ENCODE measurements around the gene PLPP2.

PLPP2 gene

GRCh38 chr19:315811-316210 lies 24.6 kb upstream of the PLPP2 start:
- DNase-seq (ENCODE audit: low read depth) = no peak

- no peak for DNase-seq (ENCODE audit: low read depth)
Observed at GRCh38 chr19:313988-314815, 23.0 kb upstream of the PLPP2 start.

- no peak for DNase-seq (ENCODE audit: low read depth)
Observed at GRCh38 chr19:313169-313987, 22.2 kb upstream of the PLPP2 start.

GRCh38 chr19:311813-312261 lies 20.6 kb upstream of the PLPP2 start:
- DNase-seq (ENCODE audit: low read depth) = no peak

- DNase-seq (ENCODE audit: low read depth) = no peak
Observed at GRCh38 chr19:310781-311496, 19.7 kb upstream of the PLPP2 start.

- DNase-seq (ENCODE audit: low read depth) = no peak
Observed at GRCh38 chr19:310141-310651, 19.0 kb upstream of the PLPP2 start.

GRCh38 chr19:309206-309565 lies 18.0 kb upstream of the PLPP2 start:
- DNase-seq (ENCODE audit: low read depth) = no peak

- no peak for DNase-seq (ENCODE audit: low read depth)
Observed at GRCh38 chr19:308471-309205, 17.4 kb upstream of the PLPP2 start.

- DNase-seq (ENCODE audit: low read depth) = no peak
Observed at GRCh38 chr19:307793-308420, 16.7 kb upstream of the PLPP2 start.

- DNase-seq (ENCODE audit: low read depth) = no peak
Observed at GRCh38 chr19:307111-307531, 15.9 kb upstream of the PLPP2 start.

GRCh38 chr19:306151-306900 lies 15.1 kb upstream of the PLPP2 start:
- DNase-seq (ENCODE audit: low read depth) = no peak

- DNase-seq (ENCODE audit: low read depth) = no peak
Observed at GRCh38 chr19:305240-306150, 14.3 kb upstream of the PLPP2 start.

GRCh38 chr19:296476-297225 lies 5.4 kb upstream of the PLPP2 start:
- no peak for DNase-seq (ENCODE audit: low read depth)

- no peak for DNase-seq (ENCODE audit: low read depth)
Observed at GRCh38 chr19:295687-296370, 4.6 kb upstream of the PLPP2 start.

- DNase-seq (ENCODE audit: low read depth) = peak; percentile 19
Observed at GRCh38 chr19:294946-295686, 3.9 kb upstream of the PLPP2 start.

- no peak for DNase-seq (ENCODE audit: low read depth)
Observed at GRCh38 chr19:294341-294945, 3.2 kb upstream of the PLPP2 start.
